Panc1 (cell line): Measurements from ENCODE around the gene SPRTN.

Source experiments
- CTCF ChIP-seq: fragments of 450-650 bp; IDR thresholded peaks from 2 replicates; pipeline ENCODE4 v1.5.1; 2017; ENCODE audit warnings: mild to moderate bottlenecking
- POLR2AphosphoS5 ChIP-seq: IDR thresholded peaks from 2 replicates; pipeline ENCODE4 v1.6.1; 2012; ENCODE audit warnings: mild to moderate bottlenecking, low read depth, low read length, moderate library complexity
- SIN3A ChIP-seq: IDR thresholded peaks from 2 replicates; pipeline ENCODE4 v1.6.1; 2012; ENCODE audit warnings: low read depth, mild to moderate bottlenecking, low read length, moderate library complexity, borderline replicate concordance; ENCODE audit not compliant: insufficient read depth
- TCF7L2 ChIP-seq: IDR thresholded peaks from 2 replicates; pipeline ENCODE4 v1.6.1; 2011; ENCODE audit warnings: mild to moderate bottlenecking, low read depth, low read length, inconsistent platforms
- TF ChIP-seq, protein P1 (sequence below), 2 experiments: IDR thresholded peaks; 2 replicates each; pipeline ENCODE4 v1.6.1; 2011 to 2012; ENCODE audit warnings: low read depth in 2 of 2, control low read depth in 1 of 2, low read length in 1 of 2, mild to moderate bottlenecking in 1 of 2, moderate library complexity in 1 of 2; ENCODE audit not compliant: insufficient read depth in 1 of 2

- TF ChIP-seq CTCF (no peak), SIN3A (no peak), TCF7L2 (no peak), POLR2AphosphoS5 (no peak)
- TF ChIP-seq, protein P1, sequence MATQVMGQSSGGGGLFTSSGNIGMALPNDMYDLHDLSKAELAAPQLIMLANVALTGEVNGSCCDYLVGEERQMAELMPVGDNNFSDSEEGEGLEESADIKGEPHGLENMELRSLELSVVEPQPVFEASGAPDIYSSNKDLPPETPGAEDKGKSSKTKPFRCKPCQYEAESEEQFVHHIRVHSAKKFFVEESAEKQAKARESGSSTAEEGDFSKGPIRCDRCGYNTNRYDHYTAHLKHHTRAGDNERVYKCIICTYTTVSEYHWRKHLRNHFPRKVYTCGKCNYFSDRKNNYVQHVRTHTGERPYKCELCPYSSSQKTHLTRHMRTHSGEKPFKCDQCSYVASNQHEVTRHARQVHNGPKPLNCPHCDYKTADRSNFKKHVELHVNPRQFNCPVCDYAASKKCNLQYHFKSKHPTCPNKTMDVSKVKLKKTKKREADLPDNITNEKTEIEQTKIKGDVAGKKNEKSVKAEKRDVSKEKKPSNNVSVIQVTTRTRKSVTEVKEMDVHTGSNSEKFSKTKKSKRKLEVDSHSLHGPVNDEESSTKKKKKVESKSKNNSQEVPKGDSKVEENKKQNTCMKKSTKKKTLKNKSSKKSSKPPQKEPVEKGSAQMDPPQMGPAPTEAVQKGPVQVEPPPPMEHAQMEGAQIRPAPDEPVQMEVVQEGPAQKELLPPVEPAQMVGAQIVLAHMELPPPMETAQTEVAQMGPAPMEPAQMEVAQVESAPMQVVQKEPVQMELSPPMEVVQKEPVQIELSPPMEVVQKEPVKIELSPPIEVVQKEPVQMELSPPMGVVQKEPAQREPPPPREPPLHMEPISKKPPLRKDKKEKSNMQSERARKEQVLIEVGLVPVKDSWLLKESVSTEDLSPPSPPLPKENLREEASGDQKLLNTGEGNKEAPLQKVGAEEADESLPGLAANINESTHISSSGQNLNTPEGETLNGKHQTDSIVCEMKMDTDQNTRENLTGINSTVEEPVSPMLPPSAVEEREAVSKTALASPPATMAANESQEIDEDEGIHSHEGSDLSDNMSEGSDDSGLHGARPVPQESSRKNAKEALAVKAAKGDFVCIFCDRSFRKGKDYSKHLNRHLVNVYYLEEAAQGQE (IDR thresholded peaks at IDR 0.05; ENCODE audit: insufficient read depth in 1 of 2, low read depth in 2 of 2, low read length in 1 of 2) = no peak
These were observed 47.3 kb downstream of the SPRTN start for GRCh38 chr1:231385416-231385748.
